GM18520 (cell line): ENCODE measurements around the gene DSCAML1.

Experiments
- ATAC-seq: cut with Tn5 transposase; IDR thresholded peaks from one replicate; pipeline ENCODE4 v1.9.1; 2021; ENCODE audit not compliant: unreplicated experiment

Gene DSCAML1

DNA sequence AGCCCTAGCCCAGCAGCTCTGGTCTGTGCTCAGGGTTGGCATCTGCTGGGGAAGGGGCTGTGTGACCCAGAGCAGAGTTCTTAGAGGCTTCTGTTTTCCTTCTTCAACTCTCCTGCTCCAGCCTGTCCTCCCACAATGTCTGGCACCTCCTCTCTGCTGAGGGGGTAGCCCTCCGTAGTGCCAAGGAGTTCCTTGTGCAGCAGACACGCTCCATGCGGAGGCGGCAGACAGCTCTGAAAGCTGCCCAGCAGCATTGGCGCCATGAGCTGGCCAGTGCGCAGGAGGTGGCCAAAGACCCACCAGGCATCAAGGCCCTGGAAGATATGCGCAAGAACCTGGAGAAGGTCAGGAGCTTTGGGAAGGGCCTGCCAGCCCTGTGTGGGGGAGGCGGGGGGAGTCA lies 400.0 kb downstream of the DSCAML1 start:
- ATAC-seq = no peak

DNA sequence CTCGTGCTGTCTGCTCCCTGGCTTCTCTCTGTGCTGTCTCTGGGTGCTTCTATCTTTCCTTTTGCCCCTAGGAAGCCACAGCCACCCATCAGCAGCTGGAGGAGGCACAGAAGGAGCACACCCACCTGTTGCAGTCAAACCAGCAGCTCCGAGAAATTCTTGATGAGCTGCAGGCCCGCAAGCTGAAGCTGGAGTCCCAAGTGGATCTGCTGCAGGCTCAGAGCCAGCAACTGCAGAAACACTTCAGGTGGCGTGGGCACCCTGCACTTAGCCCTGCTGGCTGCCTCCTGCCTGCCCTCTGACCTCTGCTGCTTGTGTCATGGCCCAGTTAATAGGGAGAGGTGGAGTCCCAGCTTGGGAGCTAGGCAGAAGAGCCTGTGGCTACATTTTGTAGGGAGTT lies 401.5 kb downstream of the DSCAML1 start:
- ATAC-seq = no peak

GRCh38 chr11:117394221-117394925 lies 402.6 kb downstream of the DSCAML1 start:
- ATAC-seq = no peak

DNA sequence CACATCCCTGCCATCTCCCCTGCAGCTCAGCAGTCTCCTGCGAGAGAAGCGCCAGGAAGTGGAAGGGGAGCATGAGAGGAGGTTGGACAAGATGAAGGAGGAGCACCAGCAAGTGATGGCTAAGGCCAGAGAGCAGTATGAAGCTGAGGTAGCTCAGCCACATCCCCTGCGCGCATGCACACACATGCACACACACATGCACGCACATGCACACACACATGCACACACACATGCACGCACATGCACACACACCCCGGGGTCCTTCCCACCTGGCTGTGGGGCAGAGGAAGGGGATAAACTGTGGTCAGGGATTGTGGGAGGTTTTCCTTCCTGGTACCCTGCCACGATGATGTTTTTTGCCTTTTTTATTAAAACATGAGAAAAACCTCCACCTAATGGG lies 404.0 kb downstream of the DSCAML1 start:
- ATAC-seq = no peak

DNA sequence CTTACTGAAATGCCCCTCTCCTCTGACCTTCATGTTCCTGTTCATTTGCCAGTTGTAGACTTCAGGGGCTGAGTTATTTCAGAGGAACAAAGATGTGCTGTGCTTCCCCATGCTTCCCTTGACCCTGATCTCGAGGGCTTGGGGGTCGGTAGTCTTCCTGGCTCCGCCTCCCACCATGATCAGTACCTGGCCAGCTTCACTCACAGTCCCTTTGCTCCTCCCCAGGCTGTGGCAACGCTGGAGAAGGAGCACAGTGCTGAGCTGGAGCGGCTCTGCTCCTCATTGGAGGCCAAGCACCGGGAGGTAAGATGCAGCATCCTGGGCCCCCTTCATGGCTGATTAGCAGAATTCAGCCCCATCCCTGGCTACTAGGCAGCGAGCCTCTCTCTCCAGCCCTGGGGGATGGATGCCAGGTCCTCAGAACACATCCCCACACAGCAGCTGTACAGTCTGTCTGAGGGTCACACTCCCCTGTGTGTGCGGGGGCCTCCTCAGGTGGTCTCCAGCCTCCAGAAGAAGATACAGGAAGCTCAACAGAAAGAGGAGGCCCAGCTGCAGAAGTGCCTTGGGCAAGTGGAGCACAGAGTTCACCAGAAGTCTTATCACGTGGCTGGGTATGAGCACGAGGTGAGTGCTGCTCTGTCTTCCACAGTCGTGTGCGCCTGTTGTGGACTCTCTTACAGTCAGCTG lies 404.9 kb downstream of the DSCAML1 start:
- no peak for ATAC-seq

DNA sequence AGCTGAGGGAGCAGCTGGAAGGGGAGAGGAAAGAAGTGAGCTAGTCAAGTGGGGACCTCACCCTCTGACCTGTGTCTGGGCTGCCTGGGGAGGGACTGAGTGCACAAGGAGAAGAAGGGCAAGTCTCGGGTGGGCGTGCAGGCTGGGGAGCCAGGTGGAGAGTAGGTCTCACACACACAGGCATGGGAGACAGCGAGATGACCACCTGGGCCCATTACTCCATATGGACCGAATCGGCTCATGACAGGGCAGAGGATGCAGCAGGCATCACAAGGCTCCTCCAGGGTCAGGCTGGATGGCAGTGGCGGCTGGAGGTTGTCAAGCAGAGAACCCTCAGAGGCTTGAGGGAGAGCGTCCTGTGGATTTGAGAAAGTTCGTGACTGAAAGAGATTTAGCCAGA lies 405.8 kb downstream of the DSCAML1 start:
- no peak for ATAC-seq

DNA sequence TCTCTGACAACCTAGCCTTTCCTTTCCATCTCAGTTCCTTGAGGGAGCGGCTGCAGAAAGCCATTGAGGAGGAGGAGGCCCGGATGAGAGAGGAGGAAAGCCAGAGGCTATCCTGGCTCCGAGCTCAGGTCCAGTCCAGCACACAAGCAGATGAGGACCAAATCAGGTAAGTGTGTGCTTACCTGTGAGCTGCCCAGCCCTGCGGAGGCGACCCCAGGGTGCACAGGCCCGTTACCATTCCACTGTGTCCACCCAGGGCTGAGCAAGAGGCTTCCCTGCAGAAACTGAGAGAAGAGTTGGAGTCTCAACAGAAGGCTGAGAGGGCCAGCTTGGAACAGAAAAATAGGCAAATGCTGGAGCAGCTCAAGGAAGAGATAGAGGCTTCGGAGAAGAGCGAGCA lies 406.3 kb downstream of the DSCAML1 start:
- no peak for ATAC-seq

DNA sequence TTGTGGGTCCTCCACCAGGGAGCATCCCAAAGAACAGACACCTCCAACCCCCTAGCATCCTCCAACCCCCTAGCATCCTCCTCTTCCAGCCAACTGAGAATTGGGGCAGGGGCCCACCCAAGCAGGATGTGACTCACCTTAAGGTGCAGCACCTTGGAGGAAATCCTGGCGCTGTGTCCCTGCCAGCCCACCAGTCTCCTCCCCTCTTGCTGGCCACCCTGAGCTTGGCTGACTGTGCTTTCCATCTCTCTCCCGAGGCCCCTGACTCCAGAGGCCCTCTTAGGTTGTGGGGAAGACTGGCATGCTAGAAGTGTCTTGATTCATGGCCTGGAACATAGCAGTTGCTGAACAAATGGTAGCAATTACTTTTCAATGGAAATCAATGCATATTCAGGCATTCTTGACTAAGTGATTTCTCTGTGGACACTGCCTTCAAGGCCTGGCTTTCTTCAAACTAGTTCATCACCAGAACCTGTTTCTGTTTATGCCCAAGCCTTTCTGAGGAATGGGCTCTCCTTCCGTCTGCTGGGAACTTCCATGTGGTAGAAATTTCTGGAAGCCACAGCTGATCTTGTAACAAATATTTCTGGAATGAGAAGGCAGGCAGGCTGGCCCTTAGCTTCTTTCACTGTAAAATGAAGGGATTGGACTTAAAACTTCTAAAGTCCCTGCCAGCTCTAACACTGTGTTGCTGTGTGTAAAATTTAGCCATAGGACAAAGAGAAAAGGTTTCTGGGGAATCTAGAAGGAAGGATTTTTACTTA lies 408.8 kb downstream of the DSCAML1 start:
- no peak for ATAC-seq

DNA sequence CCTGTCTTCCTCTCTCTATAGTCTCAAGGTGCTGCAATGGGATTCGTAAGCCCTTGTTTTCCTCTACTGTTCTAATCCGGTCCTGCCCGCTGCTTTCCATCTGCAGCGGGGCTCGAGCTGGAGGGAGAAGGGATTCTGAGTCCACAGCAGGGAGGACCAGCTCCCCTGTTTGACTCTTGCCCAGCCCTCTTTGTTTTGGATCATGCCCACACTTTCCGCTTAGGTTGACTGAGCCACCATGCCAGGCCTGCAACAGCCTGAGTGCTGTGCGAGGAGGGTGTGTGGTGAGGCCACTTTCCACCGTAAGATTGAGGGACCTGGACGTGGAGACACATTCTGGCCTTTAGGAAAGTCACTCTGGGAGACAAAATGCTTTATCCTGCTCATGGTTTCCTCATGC lies 411.1 kb downstream of the DSCAML1 start:
- ATAC-seq = no peak

DNA sequence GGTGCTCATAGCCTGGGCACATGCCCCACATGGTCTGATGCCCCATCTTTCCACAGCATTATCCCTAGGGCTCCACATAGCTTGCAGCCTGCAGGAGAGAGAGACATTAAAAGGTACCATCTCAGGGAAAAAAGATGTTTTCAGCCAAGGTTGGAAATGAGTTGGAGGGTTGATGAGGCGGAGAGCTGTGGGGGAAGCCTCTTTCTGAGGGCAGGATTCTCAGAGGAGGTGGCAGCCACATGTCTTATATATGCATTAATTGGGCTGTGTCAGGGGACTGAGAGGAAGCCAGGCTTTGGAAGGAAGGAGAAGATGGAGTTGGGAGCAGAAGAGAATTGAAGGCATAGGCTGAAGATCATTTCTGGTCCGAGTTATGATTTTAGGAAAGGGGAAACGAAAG lies 411.5 kb downstream of the DSCAML1 start:
- no peak for ATAC-seq

GRCh38 chr11:117384045-117384444 lies 413.0 kb downstream of the DSCAML1 start:
- no peak for ATAC-seq

DNA sequence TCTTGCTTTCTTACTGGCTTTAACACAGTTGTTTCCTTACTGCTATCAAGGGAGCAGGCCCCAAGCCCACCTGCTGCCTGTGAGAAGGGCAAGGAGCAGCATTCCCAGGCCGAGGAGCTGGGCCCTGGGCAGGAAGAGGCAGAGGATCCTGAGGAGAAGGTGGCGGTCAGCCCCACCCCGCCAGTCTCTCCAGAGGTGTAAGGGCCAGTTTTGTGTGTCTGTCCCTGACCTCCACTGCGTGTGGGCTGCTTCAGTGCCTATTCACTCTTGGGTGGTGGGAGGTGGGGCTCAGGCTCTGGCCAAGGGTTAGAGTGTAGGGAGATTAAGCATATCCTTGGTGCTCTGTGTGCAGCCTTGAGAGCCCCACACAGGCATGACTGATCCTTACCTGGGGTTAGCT lies 414.3 kb downstream of the DSCAML1 start:
- ATAC-seq = no peak

DNA sequence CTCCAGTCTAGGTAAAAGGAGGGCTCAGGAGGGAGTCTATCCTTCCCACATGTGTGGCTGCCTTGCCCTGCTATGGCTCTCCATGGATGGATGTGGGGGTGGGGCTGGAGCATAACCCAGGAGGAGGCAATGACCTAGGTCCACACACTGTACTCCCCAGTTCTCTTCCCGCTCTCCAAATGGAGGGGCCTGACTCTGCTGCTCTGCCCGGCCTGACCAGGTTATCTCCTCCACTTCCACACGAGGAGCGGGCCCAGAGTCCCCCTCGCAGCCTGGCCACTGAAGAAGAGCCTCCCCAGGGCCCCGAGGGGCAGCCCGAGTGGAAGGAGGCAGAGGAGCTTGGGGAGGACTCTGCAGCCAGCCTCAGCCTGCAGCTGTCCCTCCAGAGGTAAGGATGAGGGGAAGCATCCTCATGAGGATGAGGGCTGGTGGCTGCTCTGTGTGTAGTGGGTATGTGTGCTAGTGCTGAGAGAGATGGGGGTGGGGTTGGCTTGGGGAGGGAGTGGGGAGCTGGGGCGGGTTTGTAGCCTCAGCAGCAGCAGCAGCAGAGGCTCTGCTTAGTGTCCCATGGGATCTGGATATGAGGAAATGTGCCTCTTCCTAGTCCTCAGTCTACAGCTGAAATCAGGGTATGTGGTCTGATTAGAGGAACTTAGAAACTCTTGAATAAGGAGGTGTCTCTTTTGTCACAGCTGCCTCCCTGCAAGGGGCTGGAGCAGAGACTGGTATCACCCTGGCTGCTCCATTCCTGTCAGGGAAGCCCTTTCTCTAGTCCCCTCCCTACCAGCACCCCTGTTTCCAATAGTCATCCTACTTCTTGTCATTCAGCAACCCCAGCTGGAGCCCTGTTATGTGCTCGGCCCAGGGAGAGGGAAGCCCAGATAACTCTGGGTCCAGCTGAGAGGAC lies 415.3 kb downstream of the DSCAML1 start:
- ATAC-seq = no peak

DNA sequence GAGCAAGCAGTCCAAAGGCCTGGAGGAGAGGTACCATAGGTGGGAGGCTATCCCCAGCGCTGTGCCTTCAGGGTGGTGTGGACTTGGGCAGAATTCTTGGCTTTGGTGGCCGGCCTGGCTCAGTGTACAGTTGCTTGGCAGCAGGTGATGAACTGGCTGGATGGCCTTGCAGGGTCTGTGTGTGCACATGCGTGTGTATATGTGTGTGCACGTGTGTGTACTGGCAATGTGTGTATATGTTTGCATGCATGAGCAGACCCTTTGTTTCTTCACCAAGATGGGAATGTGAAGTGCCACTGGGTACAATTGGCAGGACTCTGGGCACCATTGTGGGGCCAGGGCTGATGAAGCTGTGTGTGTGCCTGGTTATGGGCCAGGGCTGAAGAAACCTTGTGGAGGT lies 416.3 kb downstream of the DSCAML1 start:
- no peak for ATAC-seq

- no peak for ATAC-seq
Measured at GRCh38 chr11:117378976-117379865, 417.8 kb downstream of the DSCAML1 start.
